ENCODE data around the gene EEIG2. TPM values are rescaled to one million over a fixed set of nuclear protein-coding genes. Genes with fewer than 3 reads are reported as not detected.
A peak's percentile ranks its signal among the peaks of the same experiment; 100 is the strongest.

The EEIG2 gene
- total RNA-seq, 2 donors from 2014 or later: 12.4 to 20.3 TPM

DNA sequence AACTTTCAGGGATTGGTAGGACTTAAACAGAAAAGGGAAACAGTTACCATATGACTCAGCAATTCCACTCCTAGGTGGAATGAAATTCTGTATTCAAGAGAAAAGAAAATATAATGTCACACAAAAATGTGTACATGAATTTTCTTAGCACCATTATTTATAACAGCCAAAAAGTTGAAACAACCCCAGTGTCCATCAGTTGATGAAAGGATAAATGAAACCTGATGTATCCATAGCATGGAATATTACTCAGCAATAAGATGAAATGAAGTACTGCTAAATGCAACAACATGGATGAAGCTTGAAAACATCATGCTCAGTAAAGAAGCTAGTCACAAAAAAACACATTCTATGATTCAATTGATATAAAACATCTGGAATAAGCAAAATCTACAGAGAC, 15.5 kb downstream of the EEIG2 start:
- Histone ChIP-seq H3K4me1 (replicated peaks) (no peaks in the 10 kb centered on the region), H3K4me3 (no peak overlapping the region), H3K27ac (no peak overlapping the region), H3K27me3 (replicated peaks; ENCODE audit: insufficient read depth) (no peaks in the 10 kb centered on the region), H3K9me3 (no peaks in the 10 kb centered on the region), H3K36me3 (no peaks in the 10 kb centered on the region)
- TF ChIP-seq POLR2A (IDR thresholded peaks at IDR 0.05): no peak
- intact Hi-C loops (cut with DNase I): no loop called here
- no peak for DNase-seq (ENCODE audit: low spot score)

DNA sequence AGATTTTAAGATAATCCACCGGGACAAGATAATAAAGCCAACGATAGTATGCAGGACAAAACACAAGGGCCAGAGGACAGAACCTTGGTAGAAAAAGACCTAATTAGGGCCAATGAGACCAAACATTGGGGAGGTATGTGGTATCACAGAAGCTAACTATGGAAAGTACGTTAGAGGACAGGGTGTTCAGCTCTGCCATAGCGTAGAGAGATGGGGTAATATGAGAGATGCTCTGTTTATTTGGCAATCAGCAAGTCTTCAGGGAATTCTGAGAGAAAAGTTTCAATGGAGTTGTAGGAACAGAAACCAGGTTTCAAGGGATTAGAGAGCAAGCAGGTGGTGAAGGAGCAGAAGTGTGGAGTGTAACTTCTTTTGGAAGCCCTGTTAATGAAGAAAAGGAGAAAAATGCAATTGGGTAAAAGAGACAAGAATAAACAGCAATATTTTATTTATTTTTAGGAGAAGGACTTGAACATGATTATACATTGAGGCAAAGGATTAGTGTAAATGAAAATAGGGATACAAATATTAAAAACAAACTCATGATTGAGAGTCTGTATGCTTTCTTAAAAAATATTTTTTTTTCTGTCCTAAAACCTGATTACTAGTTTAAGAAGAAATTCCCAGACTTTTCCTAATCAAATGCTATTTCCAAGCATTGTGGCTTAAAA, 24.0 kb downstream of the EEIG2 start:
- TF ChIP-seq, protein P1, sequence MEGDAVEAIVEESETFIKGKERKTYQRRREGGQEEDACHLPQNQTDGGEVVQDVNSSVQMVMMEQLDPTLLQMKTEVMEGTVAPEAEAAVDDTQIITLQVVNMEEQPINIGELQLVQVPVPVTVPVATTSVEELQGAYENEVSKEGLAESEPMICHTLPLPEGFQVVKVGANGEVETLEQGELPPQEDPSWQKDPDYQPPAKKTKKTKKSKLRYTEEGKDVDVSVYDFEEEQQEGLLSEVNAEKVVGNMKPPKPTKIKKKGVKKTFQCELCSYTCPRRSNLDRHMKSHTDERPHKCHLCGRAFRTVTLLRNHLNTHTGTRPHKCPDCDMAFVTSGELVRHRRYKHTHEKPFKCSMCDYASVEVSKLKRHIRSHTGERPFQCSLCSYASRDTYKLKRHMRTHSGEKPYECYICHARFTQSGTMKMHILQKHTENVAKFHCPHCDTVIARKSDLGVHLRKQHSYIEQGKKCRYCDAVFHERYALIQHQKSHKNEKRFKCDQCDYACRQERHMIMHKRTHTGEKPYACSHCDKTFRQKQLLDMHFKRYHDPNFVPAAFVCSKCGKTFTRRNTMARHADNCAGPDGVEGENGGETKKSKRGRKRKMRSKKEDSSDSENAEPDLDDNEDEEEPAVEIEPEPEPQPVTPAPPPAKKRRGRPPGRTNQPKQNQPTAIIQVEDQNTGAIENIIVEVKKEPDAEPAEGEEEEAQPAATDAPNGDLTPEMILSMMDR (IDR thresholded peaks at IDR 0.05): no peak
- no peak for TF ChIP-seq POLR2A (IDR thresholded peaks at IDR 0.05)
- TF ChIP-seq POLR2AphosphoS5 (IDR thresholded peaks at IDR 0.05): no peak
- 47% methylated on average over 4 of the region's 4 CpGs for WGBS
- Histone ChIP-seq H3K27ac (no peak overlapping the region), H3K4me3 (no peak overlapping the region), H3K9me3 (no peaks in the 10 kb centered on the region), H3K27me3 (replicated peaks; ENCODE audit: insufficient read depth) (no peaks in the 10 kb centered on the region), H3K36me3 (no peaks in the 10 kb centered on the region), H3K4me1 (replicated peaks) (no peaks in the 10 kb centered on the region)
- intact Hi-C loops (cut with DNase I): no loop called here
- DNase-seq (ENCODE audit: low spot score): no peak

DNA sequence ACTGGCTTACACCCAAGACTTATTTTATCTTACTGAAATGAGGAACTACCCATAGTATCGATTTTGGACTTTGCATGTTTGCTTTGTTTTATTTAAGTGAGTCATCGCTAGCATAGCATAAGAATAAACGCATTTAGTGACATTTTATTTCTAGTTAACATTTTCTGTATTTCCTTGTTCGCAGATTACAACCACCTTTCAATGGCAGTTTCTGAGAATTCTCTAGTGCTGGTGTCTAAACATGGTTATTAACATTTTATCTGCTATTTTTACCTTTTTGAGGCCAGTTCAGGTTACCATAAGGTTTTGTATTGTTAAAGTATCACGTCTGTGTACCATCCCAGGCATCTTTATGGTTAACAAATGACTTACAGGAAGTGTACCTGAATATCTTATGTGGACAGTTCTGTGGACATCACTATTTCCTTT, 24.5 kb downstream of the EEIG2 start:
- H3K27ac ChIP-seq: no peak overlapping the region
- TF ChIP-seq, protein P1 (IDR thresholded peaks at IDR 0.05): no peak
- TF ChIP-seq POLR2A (IDR thresholded peaks at IDR 0.05): no peak
- no peak for TF ChIP-seq POLR2AphosphoS5 (IDR thresholded peaks at IDR 0.05)
- WGBS: 52% methylated on average over 5 of the region's 5 CpGs
- DNase-seq (ENCODE audit: low spot score): no peak
- H3K4me1 ChIP-seq (replicated peaks): no peaks in the 10 kb centered on the region
- H3K27me3 ChIP-seq (replicated peaks; ENCODE audit: insufficient read depth): no peaks in the 10 kb centered on the region
- intact Hi-C loops (cut with DNase I): no loop called here
- H3K36me3 ChIP-seq: no peaks in the 10 kb centered on the region
- H3K4me3 ChIP-seq: no peak overlapping the region
- no peaks in the 10 kb centered on the region for H3K9me3 ChIP-seq

DNA sequence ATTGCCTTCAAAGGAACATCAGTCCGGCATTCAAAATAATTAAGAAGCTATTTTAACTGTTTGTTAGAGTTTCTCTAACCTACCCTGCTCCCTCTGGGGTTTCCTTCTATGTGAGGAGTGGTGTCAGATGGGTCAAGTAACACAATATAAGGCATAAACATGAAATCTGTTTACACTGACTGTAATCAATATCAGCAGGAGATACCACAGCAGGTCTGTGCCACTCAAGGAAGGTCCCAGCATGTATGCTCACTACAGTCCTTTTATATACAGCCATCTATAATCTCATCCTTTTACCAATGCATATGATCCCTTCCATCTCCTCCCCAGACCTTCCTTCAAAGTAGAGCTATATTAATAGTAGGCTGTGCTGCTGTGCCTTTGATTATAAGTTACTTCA, 25.4 kb downstream of the EEIG2 start:
- 83% methylated on average over 1 of the region's 1 CpG for WGBS
- TF ChIP-seq, protein P1 (IDR thresholded peaks at IDR 0.05): no peak
- TF ChIP-seq POLR2A (IDR thresholded peaks at IDR 0.05): no peak
- TF ChIP-seq POLR2AphosphoS5 (IDR thresholded peaks at IDR 0.05): no peak
- Histone ChIP-seq H3K36me3 (no peaks in the 10 kb centered on the region), H3K27ac (no peak overlapping the region), H3K27me3 (replicated peaks; ENCODE audit: insufficient read depth) (no peaks in the 10 kb centered on the region), H3K4me3 (no peak overlapping the region), H3K9me3 (no peaks in the 10 kb centered on the region), H3K4me1 (replicated peaks) (no peaks in the 10 kb centered on the region)
- intact Hi-C loops (cut with DNase I): no loop called here
- DNase-seq (ENCODE audit: low spot score): no peak

DNA sequence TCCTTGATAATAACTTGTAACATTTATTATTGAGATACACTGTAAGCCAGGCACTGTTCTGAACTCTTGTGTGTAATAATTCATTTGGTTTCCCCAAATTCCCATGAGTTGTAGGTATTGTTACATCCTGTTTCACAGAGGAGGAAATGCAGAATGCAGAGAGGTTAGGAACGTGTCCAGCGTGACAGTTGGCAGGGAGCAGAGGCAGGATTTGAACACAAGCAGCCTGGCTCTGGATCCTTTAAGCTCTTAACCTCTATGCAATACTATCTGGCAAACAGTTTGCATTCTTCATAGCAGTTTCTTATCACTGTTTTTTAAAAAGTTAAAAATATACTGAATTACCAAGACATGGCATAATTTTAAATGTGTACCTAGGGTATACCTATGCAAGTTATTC, 30.5 kb downstream of the EEIG2 start:
- no peak for DNase-seq (ENCODE audit: low spot score)
- WGBS: 18% methylated on average over 2 of the region's 2 CpGs
- no peaks in the 10 kb centered on the region for H3K4me1 ChIP-seq (replicated peaks)
- intact Hi-C loops (cut with DNase I): no loop called here
- no peaks in the 10 kb centered on the region for H3K9me3 ChIP-seq
- H3K27ac ChIP-seq: peak overlapping the region in 1 of 2 donors; percentile 30
- H3K4me3 ChIP-seq: no peak overlapping the region
- H3K36me3 ChIP-seq: no peaks in the 10 kb centered on the region
- TF ChIP-seq POLR2AphosphoS5 (IDR thresholded peaks at IDR 0.05) (no peak), POLR2A (IDR thresholded peaks at IDR 0.05) (no peak)
- TF ChIP-seq, protein P1 (IDR thresholded peaks at IDR 0.05): no peak
- H3K27me3 ChIP-seq (replicated peaks; ENCODE audit: insufficient read depth): no peaks in the 10 kb centered on the region

Data from prostate gland (tissue), 2 donors.